ENCODE data around the gene FLII. TPM values are rescaled to one million over a fixed set of nuclear protein-coding genes. Genes with fewer than 3 reads are reported as not detected.

The FLII gene
- polyA plus RNA-seq, 1 of the 3 experiments (the other 2 are of a cell fraction) = 244 TPM

- TF ChIP-seq CHD2 (IDR thresholded peaks at IDR 0.05; ENCODE audit: low read length, partially characterized antibody) (no peak), IRF3 (IDR thresholded peaks at IDR 0.05; ENCODE audit: low read depth, low read length) (no peak), NFIC (IDR thresholded peaks at IDR 0.05; ENCODE audit: borderline replicate concordance) (no peak), TCF12 (IDR thresholded peaks at IDR 0.05) (no peak), TAF1 (IDR thresholded peaks at IDR 0.05; ENCODE audit: borderline replicate concordance, low read depth, low read length) (no peak), PBX3 (IDR thresholded peaks at IDR 0.05) (no peak), USF1 (IDR thresholded peaks at IDR 0.05; ENCODE audit: borderline replicate concordance, low read depth) (no peak)
Observed at GRCh38 chr17:18234853-18235380, 23.6 kb downstream of the FLII start (continued).

- no peak for DNase-seq
- 96% methylated on average over 19 of the region's 22 CpGs for WGBS (ENCODE audit: low lambda C conversion rate)
Observed at GRCh38 chr17:18233803-18234518, 24.6 kb downstream of the FLII start.

More at GRCh38 chr17:18233803-18234518, 24.6 kb downstream of the FLII start:
- Histone ChIP-seq H3K9me3 (no peaks in the 10 kb centered on the region), H3F3A (replicated peaks; ENCODE audit: insufficient read depth) (peaks cover 4% of the 10 kb centered on the region), H3K27ac (ENCODE audit: low read depth in 2 of 2, low read length in 1 of 2) (no peak overlapping the region), H3K9me2 (no peaks in the 10 kb centered on the region), H3K4me2 (no peak overlapping the region), H3K9ac (no peak overlapping the region), H3K36me3 (replicated peaks in 1 of 2; ENCODE audit: control insufficient read depth in 1 of 2, insufficient read depth in 2 of 2, low read length in 1 of 2) (peaks cover 0 to 24% of the 10 kb centered on the region in 2 experiments), H3K79me2 (ENCODE audit: insufficient read depth) (peaks cover 24% of the 10 kb centered on the region), H3K4me3 (ENCODE audit: low read depth in 2 of 2, low read length in 1 of 2) (no peak overlapping the region), H3K27me3 (ENCODE audit: insufficient read depth) (no peaks in the 10 kb centered on the region), H4K20me1 (ENCODE audit: insufficient read depth) (0 out of 2 replicates have a peak, but pooled peaks cover 7% of the 10 kb centered on the region), H3K4me1 (ENCODE audit: control insufficient read depth in 1 of 2, insufficient read depth in 2 of 2, low read depth in 1 of 2, low read length in 1 of 2) (peaks cover 6 to 7% of the 10 kb centered on the region in 2 experiments; a peak in 3 of 4 replicates), H2AFZ (ENCODE audit: low read depth) (no peak overlapping the region)
- POLR2A ChIA-PET = no interaction called here
- CTCF ChIA-PET = no interaction called here
- TF ChIP-seq FOSL2 (IDR thresholded peaks at IDR 0.05; ENCODE audit: borderline replicate concordance, low read depth) = no peak
- no peak for TF ChIP-seq RAD21 (IDR thresholded peaks at IDR 0.05; ENCODE audit: low read length)
- no peak for TF ChIP-seq MAX (IDR thresholded peaks at IDR 0.05; ENCODE audit: low read depth)
- TF ChIP-seq PBX3 (IDR thresholded peaks at IDR 0.05) = no peak
- no peak for TF ChIP-seq EP300 (IDR thresholded peaks at IDR 0.05; ENCODE audit: borderline replicate concordance in 1 of 2, low read depth in 1 of 2, low read length in 1 of 2)
- no peak for TF ChIP-seq CHD2 (IDR thresholded peaks at IDR 0.05; ENCODE audit: low read length, partially characterized antibody)
- TF ChIP-seq GATA2 (CRISPR knock-in tag; IDR thresholded peaks at IDR 0.05) = no peak
- TF ChIP-seq NRF1 (IDR thresholded peaks at IDR 0.05; ENCODE audit: low read depth, low read length) = no peak
- no peak for TF ChIP-seq ZBTB33 (IDR thresholded peaks at IDR 0.05; ENCODE audit: borderline replicate concordance, low read depth)
- no peak for TF ChIP-seq GABPA (IDR thresholded peaks at IDR 0.05; ENCODE audit: low read depth)
- TF ChIP-seq YY1 (IDR thresholded peaks at IDR 0.05; ENCODE audit: low read depth) = no peak

Measured in SK-N-SH (cell line).